H9 (cell line): Measurements from ENCODE around the gene DIPK1B. TPM values are rescaled to one million over a fixed set of nuclear protein-coding genes. Genes with fewer than 3 reads are reported as not detected.

Experiments used
- DNase-seq: peaks from one replicate; pipeline ENCODE4 v3.0.0-alpha.2; 2017
- H2AFZ ChIP-seq: one replicate; pipeline ENCODE4 v1.6.1; 2013; ENCODE audit warnings: mild to moderate bottlenecking, low read length, control low read depth, moderate library complexity
- H2AK5ac ChIP-seq: 2 replicates; pipeline ENCODE4 v1.6.1; 2013; ENCODE audit warnings: low read length, control low read depth, mixed read lengths; ENCODE audit not compliant: insufficient read length
- H2BK120ac ChIP-seq: one replicate; pipeline ENCODE4 v1.6.1; 2013; ENCODE audit warnings: low read depth, mild to moderate bottlenecking, low read length, control low read depth, inconsistent platforms; ENCODE audit not compliant: poor library complexity, severe bottlenecking
- H2BK12ac ChIP-seq: 2 replicates; pipeline ENCODE4 v1.6.1; 2013; ENCODE audit warnings: low read length, control low read depth, mixed read lengths, low read depth; ENCODE audit not compliant: insufficient read length
- H2BK15ac ChIP-seq: 2 replicates; pipeline ENCODE4 v1.6.1; 2013; ENCODE audit warnings: low read depth, low read length, control low read depth
- H2BK20ac ChIP-seq: one replicate; pipeline ENCODE4 v1.6.1; 2013; ENCODE audit warnings: low read depth, mild to moderate bottlenecking, low read length, control low read depth, inconsistent platforms; ENCODE audit not compliant: poor library complexity, severe bottlenecking
- H2BK5ac ChIP-seq: 2 replicates; pipeline ENCODE4 v1.6.1; 2013; ENCODE audit warnings: low read length, control low read depth, mixed read lengths; ENCODE audit not compliant: insufficient read length
- H3K14ac ChIP-seq: 2 replicates; pipeline ENCODE4 v1.6.1; 2013; ENCODE audit warnings: low read length, control low read depth; ENCODE audit not compliant: insufficient read depth
- H3K18ac ChIP-seq: 2 replicates; pipeline ENCODE4 v1.6.1; 2013; ENCODE audit warnings: low read depth, mild to moderate bottlenecking, mixed read lengths, low read length, control low read depth; ENCODE audit not compliant: insufficient read length
- H3K23ac ChIP-seq: 2 replicates; pipeline ENCODE4 v1.6.1; 2013; ENCODE audit warnings: low read length, control low read depth, mixed read lengths, low read depth; ENCODE audit not compliant: insufficient read length
- H3K23me2 ChIP-seq: 2 replicates; pipeline ENCODE4 v1.6.1; 2013; ENCODE audit warnings: low read depth, mild to moderate bottlenecking, mixed read lengths, low read length, control low read depth; ENCODE audit not compliant: insufficient read length, poor library complexity, severe bottlenecking
- H3K27ac ChIP-seq: 2 replicates; pipeline ENCODE4 v1.5.1; 2013; ENCODE audit warnings: low read length, control low read depth, mixed read lengths, low read depth; ENCODE audit not compliant: insufficient read length
- H3K27me3 ChIP-seq: 2 replicates; pipeline ENCODE4 v1.6.1; 2013; ENCODE audit warnings: low read length, control low read depth, inconsistent platforms; ENCODE audit not compliant: insufficient read depth
- H3K4ac ChIP-seq: 2 replicates; pipeline ENCODE4 v1.6.1; 2013; ENCODE audit warnings: low read depth, mild to moderate bottlenecking, control low read depth, inconsistent platforms, low read length, moderate library complexity
- H3K4me1 ChIP-seq: 2 replicates; pipeline ENCODE4 v1.6.1; 2013; ENCODE audit warnings: low read length, control low read depth, inconsistent platforms; ENCODE audit not compliant: insufficient read depth
- H3K4me2 ChIP-seq: 2 replicates; pipeline ENCODE4 v1.6.1; 2013; ENCODE audit warnings: low read length, control low read depth, mixed read lengths; ENCODE audit not compliant: insufficient read length, insufficient read depth
- H3K56ac ChIP-seq: 2 replicates; pipeline ENCODE4 v1.6.1; 2013; ENCODE audit warnings: low read depth, mild to moderate bottlenecking, mixed read lengths, low read length, control low read depth; ENCODE audit not compliant: insufficient read length
- H3K79me1 ChIP-seq: 2 replicates; pipeline ENCODE4 v1.6.1; 2013; ENCODE audit warnings: low read depth, mild to moderate bottlenecking, moderate library complexity, low read length, control low read depth, inconsistent platforms; ENCODE audit not compliant: insufficient read depth, poor library complexity, severe bottlenecking
- H3K79me2 ChIP-seq: 2 replicates; pipeline ENCODE4 v1.6.1; 2013; ENCODE audit warnings: low read length, control low read depth, inconsistent platforms; ENCODE audit not compliant: insufficient read depth
- H3K9ac ChIP-seq: 2 replicates; pipeline ENCODE4 v1.6.1; 2013; ENCODE audit warnings: low read length, control low read depth, mixed read lengths; ENCODE audit not compliant: insufficient read length; ENCODE audit errors: extremely low read depth
- H3K9me3 ChIP-seq: one replicate; pipeline ENCODE4 v1.6.1; 2013; ENCODE audit warnings: low read depth, low read length, inconsistent platforms; ENCODE audit not compliant: control insufficient read depth
- H3T11ph ChIP-seq: one replicate; pipeline ENCODE4 v1.6.1; 2013; ENCODE audit warnings: mild to moderate bottlenecking, low read length, control low read depth, inconsistent platforms
- H4K20me1 ChIP-seq: one replicate; pipeline ENCODE4 v1.6.1; 2013; ENCODE audit not compliant: control insufficient read depth, insufficient read length, insufficient read depth
- H4K5ac ChIP-seq: 2 replicates; pipeline ENCODE4 v1.6.1; 2013; ENCODE audit warnings: low read depth, mild to moderate bottlenecking, mixed read lengths, low read length, control low read depth; ENCODE audit not compliant: insufficient read length
- H4K8ac ChIP-seq: replicated peaks from 2 replicates; pipeline ENCODE4 v1.6.1; 2013; ENCODE audit warnings: low read length, control low read depth, mixed read lengths, low read depth; ENCODE audit not compliant: insufficient read length
- H4K91ac ChIP-seq: 2 replicates; pipeline ENCODE4 v1.6.1; 2013; ENCODE audit warnings: low read depth, mild to moderate bottlenecking, moderate library complexity, mixed read lengths, low read length, control low read depth; ENCODE audit not compliant: insufficient read length
- H3K27ac Mint-ChIP-seq, 3 experiments: 2 replicates in 2 of 3; 3 replicates in 1 of 3; pipeline ENCODE4 v1.8.0; 2020 to 2021; ENCODE audit warnings: mixed read lengths in 3 of 3, mild to moderate bottlenecking in 1 of 3, moderate library complexity in 1 of 3
- H3K27me3 Mint-ChIP-seq: 2 replicates; pipeline ENCODE4 v1.8.0; 2021; ENCODE audit warnings: low read depth, mild to moderate bottlenecking, moderate library complexity, mixed read lengths
- H3K36me3 Mint-ChIP-seq, 3 experiments: 2 replicates in 2 of 3; 3 replicates in 1 of 3; pipeline ENCODE4 v1.8.0; 2020 to 2021; ENCODE audit warnings: low read depth in 3 of 3, mixed read lengths in 3 of 3; ENCODE audit not compliant: insufficient read depth in 1 of 3
- H3K4me1 Mint-ChIP-seq, 2 experiments: 2 replicates each; pipeline ENCODE4 v1.8.0; 2020; ENCODE audit warnings: mixed read lengths in 2 of 2
- H3K4me3 Mint-ChIP-seq, 2 experiments: 2 replicates in 1 of 2; 3 replicates in 1 of 2; pipeline ENCODE4 v1.8.0; 2020 to 2021; ENCODE audit warnings: mild to moderate bottlenecking in 2 of 2, mixed read lengths in 2 of 2, moderate library complexity in 1 of 2
- H3K9me3 Mint-ChIP-seq, 2 experiments: 2 replicates in 1 of 2; 3 replicates in 1 of 2; pipeline ENCODE4 v1.8.0; 2020; ENCODE audit warnings: mild to moderate bottlenecking in 2 of 2, mixed read lengths in 2 of 2, moderate library complexity in 1 of 2
- CTCF ChIP-seq: fragments of 200-600 bp; sonication (generic); conservative IDR thresholded peaks from 3 replicates; pipeline ENCODE4 v1.8.0; 2021; ENCODE audit warnings: antibody characterized with exemption, mild to moderate bottlenecking
- WGBS: extraction: QIAGEN DNeasy Blood & Tissue Kit; methylation state at CpG from one replicate; pipeline ENCODE4 v1.1.7; 2013; ENCODE audit warnings: missing lambda C conversion rate, low lambda C conversion rate, mixed read lengths; ENCODE audit not compliant: insufficient read length; ENCODE audit errors: extremely low coverage; 5-methylcytosine and 5-hydroxymethylcytosine counted together
- total RNA-seq: library from RNA; stranded (reverse); gene quantifications from 2 replicates; pipeline ENCODE4 v1.2.1, GENCODE V29; 2021

The DIPK1B gene
- total RNA-seq, 1 experiment from 2014 or later, result 40.3 TPM

- no peak overlapping the region for H4K8ac ChIP-seq
- no peak overlapping the region for H2BK5ac ChIP-seq
- no peak overlapping the region for H3K23ac ChIP-seq
- no peak overlapping the region for H4K5ac ChIP-seq
- no peak overlapping the region for H3T11ph ChIP-seq
- no peak overlapping the region for H3K9ac ChIP-seq
- no peak overlapping the region for H3K18ac ChIP-seq
- no peak overlapping the region for H2AK5ac ChIP-seq
- H3K27ac Mint-ChIP-seq, result peak overlapping the region in 1 of 3 experiments; percentile 40; a peak in 2 of 7 replicates
- H4K91ac ChIP-seq, result no peak overlapping the region
- H3K79me2 ChIP-seq, result no peaks in the 10 kb centered on the region
- H3K23me2 ChIP-seq, result no peaks in the 10 kb centered on the region
- TF ChIP-seq CTCF, result no peak
- H3K9me3 Mint-ChIP-seq, result no peaks in the 10 kb centered on the region; a peak in 1 of 5 replicates
- H3K27me3 Mint-ChIP-seq, result peaks cover 27% of the 10 kb centered on the region
- H3K4me3 Mint-ChIP-seq, result no peak overlapping the region
- H3K56ac ChIP-seq, result no peak overlapping the region
- H3K27me3 ChIP-seq, result no peaks in the 10 kb centered on the region
- no peak overlapping the region for H3K27ac ChIP-seq
- H3K79me1 ChIP-seq, result no peaks in the 10 kb centered on the region
- H2BK15ac ChIP-seq, result no peak overlapping the region
- H3K14ac ChIP-seq, result no peak overlapping the region
- no peaks in the 10 kb centered on the region for H3K9me3 ChIP-seq
- no peak overlapping the region for H2BK20ac ChIP-seq
- H2BK12ac ChIP-seq, result no peak overlapping the region
- H3K4ac ChIP-seq, result no peak overlapping the region
- H3K4me2 ChIP-seq, result no peak overlapping the region
- no peaks in the 10 kb centered on the region for H3K4me1 ChIP-seq
- no peaks in the 10 kb centered on the region for H4K20me1 ChIP-seq
- no peak overlapping the region for H2AFZ ChIP-seq
- no peak overlapping the region for H2BK120ac ChIP-seq
- H3K4me1 Mint-ChIP-seq, result peaks cover 4 to 28% of the 10 kb centered on the region in 2 experiments
- H3K36me3 Mint-ChIP-seq, result no peaks in the 10 kb centered on the region
- no peak for DNase-seq
- no CpG with 5 or more reads among the region's 14 CpGs for WGBS
Measured at GRCh38 chr9:136693135-136693489, 19.3 kb upstream of the DIPK1B start.
